Stimulated activated CD8-positive, alpha-beta memory T cell treated with anti-CD3 and anti-CD28 coated beads, Interleukin-7, amount 100 ng/mL, for 4 hours (primary cell): ENCODE measurements around the gene DIAPH2.
"Not testable (repeated sequence)": the region's sequence is repeated elsewhere in the genome, so short reads cannot be mapped to it uniquely, and the experiment has no call there.

ENCODE experiments used
- DNase-seq, 2 donors: peaks; one replicate each; pipeline ENCODE4 v3.0.0-alpha.2; 2020; ENCODE audit warnings: low read depth in 2 of 2

The DIAPH2 gene

DNA sequence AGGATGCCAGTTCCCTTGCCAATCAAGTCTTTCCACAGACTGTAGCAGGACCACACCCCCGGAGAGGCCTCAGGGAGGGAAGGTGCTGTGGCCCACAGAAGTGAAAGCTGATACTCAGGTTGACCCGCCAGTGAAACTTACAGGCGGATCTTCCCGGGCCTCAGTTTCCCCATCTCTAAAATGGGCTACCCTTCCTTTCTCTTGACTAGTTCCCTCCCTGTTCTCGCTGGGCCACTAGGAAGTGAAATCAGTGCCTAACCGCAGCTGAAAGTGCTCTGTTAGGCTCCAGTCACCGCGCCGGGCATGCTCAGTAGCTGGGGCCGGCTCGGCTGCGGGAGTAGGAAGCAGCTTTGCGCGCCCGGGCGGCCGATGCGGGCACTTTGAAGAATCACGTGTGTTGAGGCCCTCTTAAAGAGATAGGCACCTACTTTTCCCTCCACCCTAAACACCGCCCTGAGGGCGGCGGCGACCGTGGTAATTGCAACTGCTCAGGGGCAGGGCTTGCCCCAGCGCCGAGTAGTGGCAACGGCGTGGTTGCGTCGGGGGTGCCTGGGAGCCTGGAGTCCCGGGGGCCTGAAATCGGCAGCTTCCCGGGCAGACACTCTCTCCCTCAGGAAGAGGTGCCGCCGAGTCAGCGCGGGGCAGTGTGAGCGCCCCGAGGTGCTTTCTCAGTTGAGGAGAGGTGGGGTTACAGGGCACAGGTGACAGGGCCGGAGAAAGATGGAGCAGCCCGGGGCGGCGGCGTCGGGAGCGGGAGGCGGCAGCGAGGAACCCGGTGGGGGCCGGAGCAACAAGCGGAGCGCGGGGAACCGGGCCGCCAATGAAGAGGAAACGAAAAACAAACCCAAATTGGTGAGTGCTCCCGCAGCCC lies at the start of gene DIAPH2:
TSS of gene DIAPH2 (plus strand) at position 504 of the 871 bp plus-strand sequence.
- DNase-seq = peak; percentile 44 to 58

DNA sequence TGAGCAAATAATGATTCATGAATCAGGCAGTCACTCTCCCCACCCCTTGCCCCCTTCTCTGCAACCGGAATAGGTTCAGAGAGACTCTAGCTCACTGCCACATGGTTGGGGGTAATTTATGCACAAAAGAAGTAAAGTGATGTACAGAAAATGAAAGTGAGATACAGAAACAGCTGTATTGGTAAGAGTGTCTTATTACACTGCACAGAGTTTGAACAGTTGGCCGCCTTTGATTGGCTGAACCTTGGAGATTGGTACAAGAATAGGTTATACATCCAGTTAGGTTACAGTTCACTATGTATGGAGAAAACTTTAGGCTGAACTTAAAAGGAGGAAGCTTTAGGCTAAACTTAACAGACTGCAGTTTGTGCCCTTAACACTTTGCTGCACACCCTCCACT lies 34.6 kb upstream of the DIAPH2 start:
- no peak for DNase-seq

DNA sequence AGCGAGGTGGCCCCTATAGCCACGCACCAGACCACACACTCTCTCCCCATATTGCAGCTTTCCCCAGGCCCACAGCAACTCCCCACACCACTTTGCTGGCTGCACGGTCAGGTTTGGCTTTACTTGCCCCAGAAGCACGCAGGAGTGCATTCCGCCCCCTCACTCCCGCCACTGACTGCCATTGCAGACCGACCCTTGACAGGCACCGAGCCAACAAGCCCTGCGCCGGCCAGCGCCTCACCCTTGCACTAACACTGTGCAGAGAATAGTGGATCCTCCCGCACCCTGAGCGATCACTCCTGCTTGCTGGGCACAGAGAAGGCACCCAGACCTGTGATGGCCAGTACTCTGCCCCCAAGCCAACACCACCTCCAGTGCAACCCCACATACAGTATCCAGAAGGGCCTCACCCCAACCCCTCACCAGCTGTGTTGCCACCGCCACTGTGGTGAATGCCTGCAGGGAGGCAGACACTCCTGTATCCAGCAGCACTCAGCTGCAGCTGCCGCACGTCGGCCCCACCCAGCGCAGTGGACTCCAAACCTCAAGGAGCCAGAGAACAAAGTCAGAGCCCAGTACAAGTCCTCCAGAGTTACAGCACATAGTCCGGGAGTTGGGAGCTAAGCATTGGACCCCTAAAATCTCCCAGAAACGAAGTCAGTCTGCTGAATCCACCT lies 28.6 kb upstream of the DIAPH2 start:
- DNase-seq = no peak

DNA sequence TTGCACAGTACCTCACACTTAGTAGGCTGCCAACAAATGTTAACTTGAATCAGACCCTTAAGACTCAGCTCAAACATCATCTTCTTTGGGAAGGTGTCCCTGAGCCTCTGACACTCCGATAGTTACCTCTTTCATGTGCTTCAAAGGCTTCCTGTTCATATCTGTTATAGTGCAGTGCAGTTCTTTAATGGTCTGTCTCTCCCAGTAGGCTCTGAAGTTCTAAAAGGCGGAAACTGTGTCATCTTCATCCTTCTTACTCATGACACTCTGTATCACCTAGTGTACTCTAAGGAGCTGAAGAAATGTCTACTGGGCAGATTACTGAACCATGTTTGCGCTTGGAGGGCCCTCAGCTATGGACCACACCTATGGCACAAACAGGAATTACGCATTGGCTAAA lies 2.1 kb upstream of the DIAPH2 start:
- DNase-seq = no peak

DNA sequence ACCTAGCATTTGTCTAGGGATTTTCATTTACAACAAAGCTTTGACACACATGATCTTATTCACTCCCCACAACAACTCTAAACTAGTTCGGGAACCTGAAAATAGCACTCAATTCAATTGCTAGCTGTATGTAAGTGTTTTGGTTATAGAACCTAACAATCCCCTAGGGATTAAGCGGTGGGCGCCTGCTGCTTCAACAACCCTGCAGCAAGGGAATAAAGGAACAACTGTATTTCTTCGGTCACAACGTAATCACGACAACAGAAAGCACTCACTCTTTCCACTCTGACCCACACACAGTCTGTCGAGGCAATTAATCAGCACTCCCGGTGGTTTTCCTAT lies 674 bp upstream of the DIAPH2 start:
- DNase-seq = no peak

DNA sequence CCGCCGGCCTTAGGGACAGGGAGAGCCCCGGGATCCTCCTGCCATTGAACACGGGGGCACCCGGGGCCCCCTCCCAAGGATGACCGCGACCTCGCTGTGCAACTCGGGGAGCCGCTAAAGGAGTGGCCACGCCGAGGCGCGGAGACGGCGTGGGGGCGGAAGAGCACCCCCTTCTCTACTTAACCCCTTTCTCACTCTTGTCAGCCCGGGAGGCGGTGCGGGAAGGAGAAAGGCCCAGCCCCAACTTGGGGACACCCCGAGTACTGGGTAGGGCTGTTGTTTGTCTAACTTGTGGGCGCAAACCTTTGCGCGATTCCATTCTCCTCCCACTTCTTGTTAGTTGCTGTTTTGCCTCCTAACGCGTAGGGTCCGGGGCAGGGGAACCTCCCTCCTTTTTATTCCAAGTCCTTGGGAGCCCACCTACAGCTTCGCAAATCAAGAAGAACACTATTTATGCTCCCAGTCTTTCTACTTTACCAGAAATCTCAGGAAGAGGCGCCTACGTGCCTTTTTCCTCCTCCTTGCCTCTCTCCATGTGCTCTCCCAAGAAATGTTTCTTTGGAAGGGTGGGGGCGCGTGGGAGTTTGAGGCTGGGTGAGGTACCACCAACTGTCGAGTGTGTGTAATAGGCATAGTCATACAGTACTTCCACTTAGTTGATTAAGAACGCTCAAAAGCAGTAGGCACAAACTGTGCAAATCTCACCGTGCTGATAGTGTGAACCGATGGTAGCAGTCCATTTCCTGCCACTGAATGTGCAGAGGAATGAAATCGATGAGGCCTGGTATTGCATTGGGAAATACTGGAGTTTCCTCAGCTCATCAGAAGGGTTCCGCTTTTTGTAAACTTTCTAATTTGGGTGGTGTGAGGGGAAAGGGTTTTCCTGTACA lies 813 bp downstream of the DIAPH2 start:
- DNase-seq = peak; percentile 11 to 15

DNA sequence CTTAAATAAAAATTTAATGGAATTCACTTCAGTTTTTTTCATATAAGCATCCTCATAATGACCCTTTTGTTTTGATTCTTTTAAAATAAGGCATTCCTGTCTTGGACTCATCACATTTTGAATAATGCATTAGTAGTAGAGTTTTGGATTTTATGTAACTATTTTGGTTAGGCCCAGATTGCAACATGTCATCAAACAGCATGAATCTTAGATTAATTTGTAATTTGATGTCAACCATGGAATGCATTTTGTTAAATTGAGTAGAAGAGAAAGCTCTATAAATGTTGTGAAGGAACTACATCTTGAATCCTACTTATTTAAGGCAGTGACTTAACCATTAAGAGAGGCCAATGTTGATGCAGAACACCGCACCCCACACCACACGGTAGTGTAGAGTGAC lies 3.1 kb downstream of the DIAPH2 start:
- DNase-seq = no peak

DNA sequence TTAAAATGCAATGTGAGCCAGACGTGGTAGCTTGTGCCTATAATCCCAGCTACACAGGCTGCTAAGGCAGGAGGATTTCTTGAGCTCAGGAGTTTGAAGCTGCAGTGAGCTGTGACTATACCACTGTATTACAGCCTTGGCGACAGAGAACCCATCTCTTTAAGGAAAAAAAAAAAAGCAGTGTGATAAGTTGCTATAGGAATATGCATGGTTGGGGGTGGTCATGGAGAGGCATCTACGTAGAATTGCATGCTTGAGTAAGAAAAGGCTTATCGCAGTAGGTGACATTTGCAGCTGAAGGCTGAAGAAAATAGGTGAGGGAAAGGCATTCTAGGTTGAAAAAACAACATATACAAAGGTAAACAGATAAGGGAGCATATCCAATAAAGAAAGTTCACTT lies 4.1 kb downstream of the DIAPH2 start:
- DNase-seq = no peak

DNA sequence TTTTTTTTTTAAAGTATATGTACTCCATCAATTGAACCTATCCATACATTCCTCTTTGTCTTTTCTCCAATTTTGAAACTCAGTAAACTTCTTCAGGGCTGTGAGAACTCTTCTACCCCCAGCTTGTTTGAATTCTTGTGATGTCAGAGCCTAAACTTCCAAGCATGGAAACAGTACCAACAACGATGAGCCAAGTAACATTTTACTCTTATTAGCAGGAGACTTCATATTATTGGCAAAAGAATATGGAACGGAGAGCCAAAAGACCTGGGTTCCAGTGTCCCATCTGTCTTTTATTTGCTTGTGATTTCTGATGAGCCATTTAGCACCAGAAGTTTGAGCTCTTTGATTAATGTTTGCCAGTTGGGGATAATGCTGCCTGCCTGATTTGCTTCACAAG lies 5.3 kb downstream of the DIAPH2 start:
- no peak for DNase-seq

DNA sequence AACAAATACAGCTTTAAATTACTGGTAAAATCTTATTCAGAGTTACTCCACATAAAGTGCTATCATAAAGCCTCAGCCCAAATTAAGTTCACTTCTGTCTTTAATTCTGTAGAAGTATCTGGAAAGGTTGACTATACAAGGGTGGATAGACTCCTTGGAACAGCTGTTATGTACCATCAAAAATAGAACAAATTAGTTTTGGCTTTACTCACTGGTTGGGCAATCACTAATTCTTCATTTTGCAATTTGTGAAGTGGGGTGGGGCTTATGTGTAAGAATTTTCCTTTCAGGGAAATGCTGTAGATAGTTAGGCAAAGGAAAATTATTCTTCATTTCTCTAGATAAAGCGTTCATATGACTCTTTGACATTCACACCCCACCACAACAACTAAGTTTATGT lies 7.8 kb downstream of the DIAPH2 start:
- no peak for DNase-seq

DNA sequence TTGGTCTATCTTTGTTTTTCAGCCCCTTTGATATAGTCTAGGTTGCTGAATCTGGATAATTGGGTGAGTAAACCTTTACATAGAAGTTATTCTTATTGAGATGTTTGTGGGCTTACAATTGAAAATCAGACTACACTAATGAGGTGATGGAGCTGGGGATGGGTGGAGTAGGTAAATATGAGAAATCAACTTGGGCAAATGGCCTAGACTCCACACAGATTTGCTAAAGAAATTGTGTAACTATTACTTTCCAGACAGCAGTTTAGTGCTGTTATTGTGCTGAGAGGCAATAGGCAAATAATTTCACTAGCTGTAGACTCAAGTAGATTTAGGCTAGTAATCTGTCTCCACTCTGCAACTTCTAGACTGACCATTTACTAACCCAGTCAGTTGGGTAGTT lies 8.2 kb downstream of the DIAPH2 start:
- DNase-seq = no peak

DNA sequence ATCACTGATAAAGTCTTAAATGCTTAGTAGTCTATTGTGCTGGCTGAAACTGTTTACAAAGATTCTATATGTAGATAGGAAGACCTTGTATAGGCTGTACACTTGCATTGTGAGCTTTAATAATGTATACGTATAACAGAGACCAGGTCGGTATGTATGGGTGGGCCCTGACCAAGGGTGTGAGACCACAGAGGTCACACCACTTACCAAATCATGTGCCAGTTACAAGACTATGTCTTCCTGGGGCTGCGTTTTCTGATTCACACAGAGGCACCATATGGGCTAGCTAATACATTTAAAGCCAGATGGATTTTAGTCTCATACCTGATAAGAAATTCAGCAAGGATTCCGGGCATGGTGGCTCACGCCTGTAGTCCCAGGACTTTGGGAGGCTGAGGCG lies 8.8 kb downstream of the DIAPH2 start:
- DNase-seq = no peak

DNA sequence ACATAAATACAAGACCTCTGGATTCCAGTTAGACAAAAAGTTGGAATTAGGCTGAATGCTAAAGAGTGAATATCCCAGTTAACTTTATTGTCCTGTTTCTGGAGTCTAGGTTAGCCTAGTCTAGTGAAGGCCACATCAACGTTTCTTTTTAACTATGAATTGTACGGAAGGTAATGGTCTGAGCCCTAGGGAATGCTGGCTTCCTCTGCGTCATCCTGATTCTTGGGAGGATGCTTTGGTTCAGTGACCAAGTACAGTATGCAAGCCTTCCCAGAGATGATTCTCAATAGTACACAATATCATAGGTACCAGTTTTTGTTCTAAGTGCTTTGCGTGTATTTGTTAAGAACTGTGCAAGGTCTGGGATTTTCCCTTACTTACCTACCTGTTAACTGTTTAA lies 11.8 kb downstream of the DIAPH2 start:
- DNase-seq = no peak

DNA sequence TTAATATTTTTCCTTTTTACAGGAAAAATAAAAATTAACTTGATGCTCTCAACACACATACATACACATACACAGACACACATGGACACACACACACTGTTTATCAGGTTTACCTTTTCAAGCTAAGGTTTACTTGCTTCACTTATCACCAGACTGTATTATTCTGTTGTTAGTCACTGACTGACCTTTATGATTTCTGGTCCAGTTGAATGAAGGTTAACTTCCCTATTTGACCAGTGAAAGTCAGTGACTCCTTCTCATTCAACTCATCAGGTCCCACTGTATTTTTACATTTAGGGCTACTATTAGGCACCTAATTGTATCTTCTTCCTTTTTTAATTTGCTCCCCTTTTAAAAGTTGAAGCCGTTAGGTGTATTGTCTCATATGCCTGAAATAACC lies 16.0 kb downstream of the DIAPH2 start:
- no peak for DNase-seq

DNA sequence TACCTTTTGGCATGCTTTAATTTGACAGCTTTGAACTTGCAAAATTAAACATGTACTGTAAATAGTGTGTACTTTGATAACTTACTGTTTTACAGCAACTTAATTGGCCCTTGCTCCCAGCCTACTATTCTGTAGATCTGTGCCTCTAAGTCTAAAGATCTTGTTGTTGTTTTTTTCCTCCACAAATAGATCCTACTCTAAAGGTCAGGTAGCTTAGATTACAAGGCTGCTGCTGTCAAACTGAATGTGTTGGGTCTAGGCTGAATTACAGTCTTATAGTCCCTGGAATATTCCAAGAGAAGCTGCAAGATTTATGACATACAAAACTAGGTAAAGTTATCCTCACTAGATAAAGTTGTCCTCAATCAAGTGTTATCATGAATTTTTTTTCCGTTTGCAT lies 18.7 kb downstream of the DIAPH2 start:
- no peak for DNase-seq

DNA sequence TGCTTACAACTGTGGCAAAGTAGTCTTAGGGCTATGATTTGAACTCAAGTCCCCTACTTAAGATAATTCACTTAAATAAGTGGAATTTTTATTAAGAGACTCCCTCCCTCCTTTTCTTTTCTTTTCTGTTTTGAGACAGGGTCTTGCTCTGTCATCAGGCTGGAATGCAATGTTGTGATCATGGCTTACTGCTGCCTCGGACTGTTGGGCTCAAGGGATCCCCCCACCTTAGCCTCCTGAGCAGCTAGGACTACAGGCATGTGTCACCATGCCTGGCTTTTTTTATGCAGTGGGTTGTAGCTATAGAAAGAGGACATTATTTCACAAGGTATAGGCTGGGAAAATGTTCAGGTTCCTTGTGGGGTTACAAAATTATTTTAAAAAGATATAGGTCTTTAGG lies 19.2 kb downstream of the DIAPH2 start:
- no peak for DNase-seq

DNA sequence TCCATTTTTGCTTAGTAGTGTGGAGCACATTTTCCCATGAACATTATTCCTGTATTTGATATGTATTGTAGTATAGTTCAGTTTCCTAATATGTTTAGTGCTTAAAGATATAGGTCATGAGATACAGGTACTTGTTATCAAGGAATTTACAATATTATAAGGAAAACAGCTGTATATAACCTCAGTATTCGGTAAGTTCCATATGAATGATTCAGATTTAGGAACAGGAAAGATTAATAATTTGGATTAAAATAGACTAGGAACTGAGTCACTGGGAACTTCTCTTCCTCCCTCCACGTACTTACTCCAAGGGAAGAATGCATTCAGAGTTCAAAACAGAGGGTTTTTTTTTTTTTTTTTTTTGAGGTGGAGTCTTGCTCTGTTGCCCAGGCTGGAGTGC lies 20.0 kb downstream of the DIAPH2 start:
- DNase-seq = no peak

DNA sequence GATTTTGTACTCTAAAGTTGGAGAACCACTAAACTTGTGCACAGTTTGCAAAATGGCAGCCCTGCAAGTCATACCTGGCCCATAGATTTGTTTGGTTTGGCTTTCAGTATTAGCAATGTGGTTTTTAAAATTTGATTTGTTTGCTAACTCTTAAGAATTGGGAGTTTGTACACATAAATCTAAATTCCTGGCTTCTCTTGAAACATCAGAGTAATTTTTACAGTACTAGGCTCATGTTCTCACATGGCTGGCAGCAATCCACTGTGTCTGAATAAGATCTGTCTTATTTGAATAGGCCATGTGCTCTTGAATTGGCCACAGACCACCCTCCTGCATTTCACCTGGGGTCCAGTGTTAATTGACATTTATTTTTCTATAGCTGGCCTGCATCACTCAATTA lies 21.3 kb downstream of the DIAPH2 start:
- no peak for DNase-seq

DNA sequence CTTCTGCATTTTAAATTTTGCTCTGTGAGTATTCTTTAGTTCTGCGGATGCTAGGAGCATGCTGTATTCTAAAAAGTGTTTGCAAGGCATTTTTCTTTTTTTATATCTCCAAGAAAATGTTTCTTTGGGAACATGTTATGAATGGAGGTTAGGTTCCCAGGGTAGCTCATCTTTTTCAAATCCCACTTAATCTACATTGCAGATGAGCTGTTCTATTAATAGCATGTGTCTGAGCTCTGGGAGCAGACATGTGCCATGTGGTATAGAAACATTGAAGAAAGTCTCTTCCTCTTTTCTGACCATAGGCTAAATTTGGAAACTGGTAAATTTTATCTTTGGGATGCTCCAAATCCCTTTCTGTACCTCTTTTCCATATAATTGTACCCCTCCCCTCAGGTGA lies 23.2 kb downstream of the DIAPH2 start:
- DNase-seq = no peak

DNA sequence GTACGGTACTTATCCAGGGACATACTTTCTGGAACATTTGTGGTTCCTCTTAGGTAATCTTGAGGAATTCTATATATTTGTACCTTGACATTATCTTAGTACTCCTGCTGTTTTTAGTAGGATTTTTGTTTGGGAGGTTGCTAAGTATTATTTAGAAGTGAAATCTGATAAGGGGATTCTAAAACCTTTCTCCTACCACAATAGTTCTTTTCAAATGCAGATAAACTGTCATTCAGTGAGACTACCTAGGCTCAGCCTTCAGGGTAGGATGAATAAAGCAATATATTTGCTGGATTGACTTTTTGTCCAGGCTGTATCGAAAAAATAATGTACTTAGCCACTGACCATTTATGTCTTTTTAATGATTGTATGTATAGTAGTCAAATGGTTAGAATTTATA lies 25.4 kb downstream of the DIAPH2 start:
- no peak for DNase-seq

DNA sequence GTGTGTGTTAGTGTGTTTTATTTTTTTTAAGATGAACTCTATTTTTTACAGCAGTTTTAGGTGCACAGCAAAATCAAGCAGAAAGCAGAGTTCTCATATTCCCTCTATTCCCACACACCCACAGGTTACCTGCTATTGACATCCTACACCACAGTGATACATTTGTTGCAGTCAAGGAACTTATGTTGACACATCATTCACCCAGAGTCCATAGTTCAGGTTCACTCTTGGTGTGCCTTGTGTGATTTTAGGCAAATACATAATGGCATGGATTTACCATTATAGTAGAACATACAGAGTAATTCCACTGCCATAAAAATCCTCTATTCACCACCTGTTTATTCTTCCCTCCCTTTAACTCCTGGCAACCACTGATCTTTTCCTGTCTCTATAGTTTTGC lies 28.7 kb downstream of the DIAPH2 start:
- DNase-seq = no peak

DNA sequence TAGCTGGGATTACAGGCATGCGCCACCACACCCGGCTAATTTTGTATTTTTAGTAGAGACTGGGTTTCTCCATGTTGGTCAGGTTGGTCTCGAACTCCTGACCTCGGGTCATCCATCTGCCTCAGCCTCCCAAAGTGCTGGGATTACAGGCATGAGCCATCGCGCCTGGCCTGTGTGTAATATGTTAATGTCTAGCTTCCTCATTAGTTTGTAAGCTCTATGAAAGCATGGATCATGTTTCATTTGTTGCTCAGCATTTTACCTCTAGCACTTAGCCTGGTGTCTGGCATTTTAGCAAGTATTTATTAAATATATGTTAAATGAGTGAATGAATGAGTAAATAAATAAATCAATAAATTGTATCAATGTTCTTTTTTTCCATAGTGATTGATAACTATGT lies 29.8 kb downstream of the DIAPH2 start:
- DNase-seq = not testable (repeated sequence)

DNA sequence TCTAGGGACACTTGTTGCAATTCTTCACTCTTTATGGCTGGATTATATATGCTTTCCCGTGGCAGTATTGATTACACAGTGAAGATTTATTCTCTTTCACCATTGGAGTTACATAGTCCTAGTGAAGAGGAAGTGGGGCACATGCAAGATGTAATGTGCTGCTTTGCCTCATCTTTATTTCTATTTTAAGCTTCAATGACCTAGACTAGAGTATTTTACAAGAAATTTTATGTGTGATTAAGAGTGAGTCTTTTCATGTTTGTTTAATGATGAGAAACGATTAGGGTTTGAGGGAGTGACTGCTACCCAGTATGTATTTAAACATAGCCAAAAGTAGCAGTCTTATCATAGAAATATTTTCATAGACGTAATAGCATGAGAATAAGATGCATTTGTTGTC lies 30.8 kb downstream of the DIAPH2 start:
- DNase-seq = no peak
